RPMI7951 (cell line): Measurements from ENCODE around the gene MDFIC. TPM values are rescaled to one million over a fixed set of nuclear protein-coding genes. Genes with fewer than 3 reads are reported as not detected.

Experiments
- DNase-seq: peaks from one replicate; pipeline ENCODE4 v3.0.0-alpha.2; 2012; ENCODE audit warnings: low read depth
- total RNA-seq: library from RNA; depleted of rRNA; stranded (reverse); fragments of >200 nt; shearing (Covaris generic); gene quantifications from 2 replicates; pipeline ENCODE4 v1.2.3, GENCODE V29; 2014

The MDFIC gene
- total RNA-seq, 1 experiment from 2014 or later: 38.1 TPM

- peak; percentile 52 for DNase-seq
Observed at GRCh38 chr7:114925434-114925833, 3.5 kb downstream of the MDFIC start.

GRCh38 chr7:114928060-114928459 is 6.2 kb downstream of the MDFIC start:
- DNase-seq: no peak

GRCh38 chr7:114929570-114929969 is 7.7 kb downstream of the MDFIC start:
- DNase-seq: no peak

GRCh38 chr7:114930107-114930661 is 8.3 kb downstream of the MDFIC start:
- DNase-seq: no peak

- DNase-seq: peak; percentile 43
Observed at GRCh38 chr7:114930829-114931655, 9.1 kb downstream of the MDFIC start.

GRCh38 chr7:114931656-114932011 is 9.7 kb downstream of the MDFIC start:
- DNase-seq: no peak

- DNase-seq: no peak
Observed at GRCh38 chr7:114932991-114933390, 11.1 kb downstream of the MDFIC start.

- DNase-seq: no peak
Observed at GRCh38 chr7:114933658-114934057, 11.8 kb downstream of the MDFIC start.

GRCh38 chr7:114934086-114934485 is 12.2 kb downstream of the MDFIC start:
- DNase-seq: no peak

GRCh38 chr7:114934713-114935112 is 12.8 kb downstream of the MDFIC start:
- DNase-seq: no peak

- DNase-seq: no peak
Observed at GRCh38 chr7:114936471-114936870, 14.6 kb downstream of the MDFIC start.

- DNase-seq: peak; percentile 17
Observed at GRCh38 chr7:114937446-114937845, 15.6 kb downstream of the MDFIC start.

- DNase-seq: no peak
Observed at GRCh38 chr7:114938785-114939184, 16.9 kb downstream of the MDFIC start.

- DNase-seq: no peak
Observed at GRCh38 chr7:114939484-114940097, 17.7 kb downstream of the MDFIC start.

- no peak for DNase-seq
Observed at GRCh38 chr7:114940220-114940619, 18.3 kb downstream of the MDFIC start.

- no peak for DNase-seq
Observed at GRCh38 chr7:114941692-114942091, 19.8 kb downstream of the MDFIC start.

- no peak for DNase-seq
Observed at GRCh38 chr7:114942446-114943175, 20.7 kb downstream of the MDFIC start.

- DNase-seq: no peak
Observed at GRCh38 chr7:114943530-114943929, 21.6 kb downstream of the MDFIC start.

- DNase-seq: no peak
Observed at GRCh38 chr7:114943953-114944744, 22.3 kb downstream of the MDFIC start.

GRCh38 chr7:114944745-114945625 is 23.1 kb downstream of the MDFIC start:
- DNase-seq: no peak

- no peak for DNase-seq
Observed at GRCh38 chr7:114949231-114949630, 27.3 kb downstream of the MDFIC start.
